GM06990 (cell line): ENCODE results near the gene RHOBTB1.

ENCODE experiments used
- DNase-seq: peaks from one replicate; pipeline ENCODE4 v3.0.0-alpha.2; 2011; ENCODE audit not compliant: insufficient read length; ENCODE audit errors: extremely low read depth
- H3K27me3 ChIP-seq: replicated peaks from 2 replicates; pipeline ENCODE4 v1.6.0; 2011; ENCODE audit warnings: low read length; ENCODE audit not compliant: control insufficient read depth, insufficient read depth
- H3K36me3 ChIP-seq: 2 replicates; pipeline ENCODE4 v1.5.1; 2011; ENCODE audit warnings: low read length; ENCODE audit not compliant: control insufficient read depth, insufficient read depth
- H3K4me3 ChIP-seq: replicated peaks from 2 replicates; pipeline ENCODE4 v1.5.1; 2011; ENCODE audit warnings: low read depth, mild to moderate bottlenecking, control low read depth, low read length
- CTCF ChIP-seq: IDR thresholded peaks from 2 replicates; pipeline ENCODE4 v1.5.1; 2011; ENCODE audit warnings: low read length, control low read depth, mild to moderate bottlenecking, inconsistent platforms; ENCODE audit not compliant: insufficient read depth, poor library complexity, severe bottlenecking

RHOBTB1 gene

GRCh38 chr10:60853107-60853506, 90.9 kb downstream of the RHOBTB1 start:
- TF ChIP-seq CTCF, result no peak
- no peak for DNase-seq
- H3K27me3 ChIP-seq, result no peaks in the 10 kb centered on the region
- no peaks in the 10 kb centered on the region for H3K36me3 ChIP-seq
- no peak overlapping the region for H3K4me3 ChIP-seq

GRCh38 chr10:60849740-60850139, 94.2 kb downstream of the RHOBTB1 start:
- H3K36me3 ChIP-seq, result no peaks in the 10 kb centered on the region
- no peak for DNase-seq
- H3K27me3 ChIP-seq, result no peaks in the 10 kb centered on the region
- no peak overlapping the region for H3K4me3 ChIP-seq
- no peak for TF ChIP-seq CTCF

- no peak overlapping the region for H3K4me3 ChIP-seq
- H3K27me3 ChIP-seq, result no peaks in the 10 kb centered on the region
- H3K36me3 ChIP-seq, result no peaks in the 10 kb centered on the region
- DNase-seq, result no peak
- no peak for TF ChIP-seq CTCF
These were observed 94.8 kb downstream of the RHOBTB1 start for GRCh38 chr10:60849217-60849616.

- H3K4me3 ChIP-seq, result no peak overlapping the region
- no peak for TF ChIP-seq CTCF
- no peak for DNase-seq
- H3K27me3 ChIP-seq, result no peaks in the 10 kb centered on the region
- H3K36me3 ChIP-seq, result no peaks in the 10 kb centered on the region
These were observed 95.3 kb downstream of the RHOBTB1 start for GRCh38 chr10:60848680-60849079.

GRCh38 chr10:60848126-60848525, 95.9 kb downstream of the RHOBTB1 start:
- Histone ChIP-seq H3K4me3 (no peak overlapping the region), H3K27me3 (no peaks in the 10 kb centered on the region), H3K36me3 (no peaks in the 10 kb centered on the region)
- DNase-seq, result no peak
- TF ChIP-seq CTCF, result no peak

GRCh38 chr10:60846173-60846572, 97.8 kb downstream of the RHOBTB1 start:
- no peaks in the 10 kb centered on the region for H3K27me3 ChIP-seq
- H3K4me3 ChIP-seq, result no peak overlapping the region
- no peaks in the 10 kb centered on the region for H3K36me3 ChIP-seq
- no peak for DNase-seq
- no peak for TF ChIP-seq CTCF
